HG02970 (cell line): ENCODE measurements around the gene CSF3R.

Experiments used
- ATAC-seq: cut with Tn5 transposase; IDR thresholded peaks from one replicate; pipeline ENCODE4 v1.9.1; 2021; ENCODE audit warnings: mild to moderate bottlenecking, moderate library complexity, moderate number of reproducible peaks; ENCODE audit not compliant: unreplicated experiment, low FRiP score

Gene CSF3R

DNA sequence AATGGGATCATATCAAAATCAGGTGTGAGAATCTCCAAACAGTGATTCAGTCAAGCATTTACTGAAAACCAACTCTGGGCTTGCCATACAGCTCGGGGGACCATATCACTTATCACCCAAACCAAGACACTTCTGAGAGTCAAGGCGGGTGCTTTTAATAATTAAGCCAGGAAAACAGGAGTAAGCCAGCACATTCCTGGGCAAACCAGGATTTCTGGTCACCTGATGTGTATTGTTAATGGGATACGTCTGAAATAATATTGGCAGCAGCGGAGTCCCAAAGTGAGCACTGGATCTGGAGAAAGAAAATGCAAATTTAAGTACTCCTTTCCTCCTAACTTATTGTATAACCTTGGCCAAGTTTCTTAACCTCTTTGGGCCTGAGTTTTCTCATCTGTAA is 50.1 kb downstream of the CSF3R start:
- no peak for ATAC-seq

DNA sequence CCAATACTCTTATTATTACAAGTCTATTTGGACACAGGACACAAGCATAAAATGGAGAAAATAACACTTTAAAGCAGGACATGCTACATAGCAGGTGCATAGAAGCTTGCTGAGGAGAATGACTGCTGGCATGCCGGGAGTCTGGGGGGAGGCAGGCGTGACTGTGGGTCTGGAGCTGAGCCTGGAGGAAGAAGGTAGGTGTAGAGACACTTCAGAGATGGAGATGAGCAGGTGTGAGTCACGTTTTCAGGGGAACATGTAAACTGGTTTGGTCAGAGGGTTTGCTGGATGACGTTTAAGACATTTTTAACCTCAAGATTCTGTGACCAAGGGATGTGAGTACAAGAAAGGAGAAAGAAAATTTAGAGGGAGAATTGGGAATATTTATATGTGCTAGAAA is 56.9 kb downstream of the CSF3R start:
- ATAC-seq: no peak

DNA sequence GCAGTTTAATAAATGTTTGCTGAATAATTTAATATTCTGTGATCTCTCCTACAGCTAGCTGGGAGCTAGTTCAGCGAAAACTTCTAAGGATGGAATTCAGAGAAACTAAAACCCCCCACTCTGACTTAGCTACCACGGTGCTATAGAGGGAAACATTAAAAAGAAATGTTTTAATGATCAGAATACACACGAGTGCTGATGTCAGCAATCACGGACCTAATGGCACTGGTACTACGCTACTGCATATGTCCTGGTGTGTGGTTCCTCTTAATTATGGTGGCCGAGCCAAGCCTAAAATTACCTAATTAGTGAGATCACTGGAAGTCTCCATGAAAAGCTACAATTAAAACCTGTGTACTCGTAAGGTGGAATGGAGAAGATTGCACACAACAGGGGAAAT is 61.1 kb downstream of the CSF3R start:
- ATAC-seq: no peak

DNA sequence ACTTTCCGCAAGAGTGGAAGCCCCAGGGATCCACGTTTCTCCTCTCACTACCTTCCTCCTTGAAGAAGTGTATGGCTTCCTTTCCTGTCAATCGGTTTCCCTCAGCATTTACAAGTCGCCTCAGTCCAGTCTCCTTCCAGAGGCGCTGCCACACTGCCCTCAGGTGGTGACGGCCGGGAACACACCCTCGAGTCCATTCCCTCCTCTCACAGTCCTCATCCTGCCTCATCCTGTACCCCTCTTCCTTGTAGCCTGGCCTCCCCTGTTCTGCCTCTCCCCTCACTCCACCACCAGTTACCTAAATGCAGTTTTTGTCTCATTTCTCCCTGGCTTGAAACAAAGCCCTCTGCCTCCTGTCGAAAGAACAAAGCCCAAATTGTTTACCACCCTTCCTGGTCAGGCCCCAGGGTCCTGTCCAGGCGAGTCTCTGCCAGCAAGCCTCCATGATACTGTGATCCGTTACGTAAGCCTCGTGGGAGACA is 61.8 kb downstream of the CSF3R start:
- no peak for ATAC-seq

DNA sequence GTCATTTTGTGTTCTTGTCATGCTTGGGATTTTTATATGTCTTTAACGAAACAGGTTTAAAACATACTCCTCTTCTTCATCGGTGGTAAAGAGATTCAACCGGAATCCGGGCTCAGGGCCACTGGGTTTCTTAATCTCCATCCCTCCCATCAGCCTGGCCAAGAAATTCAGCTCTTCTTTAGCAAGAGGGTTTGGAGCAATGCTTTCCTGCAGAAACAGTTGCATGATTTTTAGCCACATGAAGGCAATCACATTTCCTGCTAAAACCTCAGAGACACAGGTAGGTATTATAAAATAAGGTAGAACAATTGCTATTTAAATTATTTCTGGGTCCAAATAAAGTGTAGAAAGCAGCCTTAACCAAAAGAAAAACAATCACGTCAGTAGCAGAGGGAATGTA is 62.3 kb downstream of the CSF3R start:
- no peak for ATAC-seq

DNA sequence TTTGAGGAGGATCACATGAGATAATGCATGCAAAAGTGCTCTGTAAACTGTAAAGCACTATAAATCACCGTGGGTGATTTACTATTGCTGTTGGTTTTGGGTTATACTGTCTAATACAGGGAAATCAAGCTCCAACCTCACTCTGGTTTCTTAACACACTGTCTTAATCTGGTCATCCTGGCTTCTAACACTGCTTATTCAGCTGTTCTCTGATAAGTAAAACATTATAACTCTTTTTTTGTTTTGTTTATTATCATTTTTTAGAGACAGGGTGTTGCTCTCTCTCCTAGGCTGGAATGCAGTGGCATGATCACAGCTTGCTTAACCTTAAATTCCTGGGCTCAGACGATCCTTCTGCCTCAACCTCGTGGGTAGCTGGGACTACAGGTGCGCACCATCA is 63.1 kb downstream of the CSF3R start:
- no peak for ATAC-seq

DNA sequence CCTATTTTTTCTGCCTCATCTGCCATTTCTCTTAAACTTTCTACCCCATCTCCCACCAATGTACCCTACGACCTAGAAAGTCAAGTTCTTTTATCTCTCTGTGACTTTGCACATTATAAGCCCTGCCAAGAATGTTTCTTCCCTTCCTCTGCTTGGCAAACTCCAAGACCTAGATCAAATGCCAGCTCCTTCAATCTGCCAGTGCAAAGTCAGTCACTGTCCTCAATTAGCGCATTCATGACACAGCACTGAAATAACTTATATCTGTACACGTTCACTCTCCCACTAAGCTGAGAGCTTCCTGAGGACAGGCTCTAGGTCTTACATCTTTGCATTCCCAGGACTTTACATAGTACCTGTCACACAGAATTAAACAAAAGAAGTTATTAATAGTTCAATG is 63.6 kb downstream of the CSF3R start:
- no peak for ATAC-seq

DNA sequence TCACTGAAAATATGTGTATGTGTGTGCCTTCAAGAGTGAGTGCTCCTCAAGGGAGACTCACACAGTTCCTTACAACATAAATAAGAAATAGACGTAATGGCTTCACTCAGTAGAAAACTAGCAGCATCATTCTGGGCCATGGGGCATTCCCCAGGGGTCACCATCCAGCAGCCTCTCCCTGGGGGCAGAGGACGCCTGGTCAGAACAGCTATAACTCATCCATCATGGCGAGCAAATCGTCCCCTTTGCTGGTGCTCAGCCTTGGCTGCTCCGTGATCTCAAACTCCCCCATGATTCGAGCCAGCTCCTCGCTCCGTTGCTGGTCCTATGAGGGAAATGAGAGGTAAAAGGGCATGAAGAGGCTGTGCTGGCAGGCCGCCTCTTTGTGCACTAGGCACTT is 64.8 kb downstream of the CSF3R start:
- no peak for ATAC-seq
